Omental fat pad (tissue), 4 donors: Measurements from ENCODE around the gene COL23A1. TPM values are rescaled to one million over a fixed set of nuclear protein-coding genes. Genes with fewer than 3 reads are reported as not detected.

ENCODE experiments used
- ATAC-seq: fragments of 150-250 bp; one replicate; pipeline ENCODE4 v1.9.1; 2016; ENCODE audit warnings: mild to moderate bottlenecking, moderate library complexity; ENCODE audit not compliant: low FRiP score
- DNase-seq: peaks from one replicate; pipeline ENCODE4 v3.0.0-alpha.2; 2019; ENCODE audit warnings: low spot score
- CTCF ChIP-seq, 3 donors: fragments of 450-650 bp; IDR thresholded peaks; one replicate each; pipeline ENCODE4 v1.5.1; 2016 to 2017; ENCODE audit warnings: antibody characterized with exemption in 3 of 3, mild to moderate bottlenecking in 3 of 3, moderate library complexity in 2 of 3
- total RNA-seq, 4 donors: library from RNA; depleted of rRNA; stranded (reverse); fragments of >200 nt; gene quantifications; one replicate each; pipeline ENCODE4 v1.1.0, GENCODE V29; 2016

Gene COL23A1
- total RNA-seq, 4 donors from 2014 or later: 0.12 to 1.0 (median 0.49) TPM

GRCh38 chr5:178626484-178627258, 36.5 kb upstream of the COL23A1 start, which contains the start of gene CLK4:
Gene CLK4, minus strand, starts transcription at chr5:178627050. Its CDS starts 3,634 bp downstream, at chr5:178623416.
- ATAC-seq (peak; percentile 95), DNase-seq (peak; percentile 93)
- no peak for TF ChIP-seq CTCF (IDR thresholded peaks at IDR 0.05)

GRCh38 chr5:178625679-178626483, 35.7 kb upstream of the COL23A1 start:
- no peak for DNase-seq
- no peak for TF ChIP-seq CTCF (IDR thresholded peaks at IDR 0.05)
- peak; percentile 12 for ATAC-seq

- no peak for ATAC-seq
- TF ChIP-seq CTCF (IDR thresholded peaks at IDR 0.05): no peak
- DNase-seq: no peak
Observed at GRCh38 chr5:178624631-178625546, 34.7 kb upstream of the COL23A1 start.

- DNase-seq: no peak
- TF ChIP-seq CTCF (IDR thresholded peaks at IDR 0.05): no peak
- no peak for ATAC-seq
Observed at GRCh38 chr5:178622679-178623247, 32.6 kb upstream of the COL23A1 start.

- TF ChIP-seq CTCF (IDR thresholded peaks at IDR 0.05): no peak
- ATAC-seq: no peak
- DNase-seq: no peak
Observed at GRCh38 chr5:178619390-178619789, 29.2 kb upstream of the COL23A1 start.

GRCh38 chr5:178612299-178612698, 22.1 kb upstream of the COL23A1 start:
- ATAC-seq (no peak), DNase-seq (no peak)
- TF ChIP-seq CTCF (IDR thresholded peaks at IDR 0.05): no peak
